GM18499 (cell line): Measurements from ENCODE around the gene CSF1.
"Not testable (repeated sequence)": the region's sequence is repeated elsewhere in the genome, so short reads cannot be mapped to it uniquely, and the experiment has no call there.

Source experiments
- ATAC-seq: cut with Tn5 transposase; IDR thresholded peaks from one replicate; pipeline ENCODE4 v1.9.1; 2021; ENCODE audit warnings: moderate number of reproducible peaks; ENCODE audit not compliant: insufficient read depth, unreplicated experiment

Gene CSF1, protein sequence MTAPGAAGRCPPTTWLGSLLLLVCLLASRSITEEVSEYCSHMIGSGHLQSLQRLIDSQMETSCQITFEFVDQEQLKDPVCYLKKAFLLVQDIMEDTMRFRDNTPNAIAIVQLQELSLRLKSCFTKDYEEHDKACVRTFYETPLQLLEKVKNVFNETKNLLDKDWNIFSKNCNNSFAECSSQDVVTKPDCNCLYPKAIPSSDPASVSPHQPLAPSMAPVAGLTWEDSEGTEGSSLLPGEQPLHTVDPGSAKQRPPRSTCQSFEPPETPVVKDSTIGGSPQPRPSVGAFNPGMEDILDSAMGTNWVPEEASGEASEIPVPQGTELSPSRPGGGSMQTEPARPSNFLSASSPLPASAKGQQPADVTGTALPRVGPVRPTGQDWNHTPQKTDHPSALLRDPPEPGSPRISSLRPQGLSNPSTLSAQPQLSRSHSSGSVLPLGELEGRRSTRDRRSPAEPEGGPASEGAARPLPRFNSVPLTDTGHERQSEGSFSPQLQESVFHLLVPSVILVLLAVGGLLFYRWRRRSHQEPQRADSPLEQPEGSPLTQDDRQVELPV

DNA sequence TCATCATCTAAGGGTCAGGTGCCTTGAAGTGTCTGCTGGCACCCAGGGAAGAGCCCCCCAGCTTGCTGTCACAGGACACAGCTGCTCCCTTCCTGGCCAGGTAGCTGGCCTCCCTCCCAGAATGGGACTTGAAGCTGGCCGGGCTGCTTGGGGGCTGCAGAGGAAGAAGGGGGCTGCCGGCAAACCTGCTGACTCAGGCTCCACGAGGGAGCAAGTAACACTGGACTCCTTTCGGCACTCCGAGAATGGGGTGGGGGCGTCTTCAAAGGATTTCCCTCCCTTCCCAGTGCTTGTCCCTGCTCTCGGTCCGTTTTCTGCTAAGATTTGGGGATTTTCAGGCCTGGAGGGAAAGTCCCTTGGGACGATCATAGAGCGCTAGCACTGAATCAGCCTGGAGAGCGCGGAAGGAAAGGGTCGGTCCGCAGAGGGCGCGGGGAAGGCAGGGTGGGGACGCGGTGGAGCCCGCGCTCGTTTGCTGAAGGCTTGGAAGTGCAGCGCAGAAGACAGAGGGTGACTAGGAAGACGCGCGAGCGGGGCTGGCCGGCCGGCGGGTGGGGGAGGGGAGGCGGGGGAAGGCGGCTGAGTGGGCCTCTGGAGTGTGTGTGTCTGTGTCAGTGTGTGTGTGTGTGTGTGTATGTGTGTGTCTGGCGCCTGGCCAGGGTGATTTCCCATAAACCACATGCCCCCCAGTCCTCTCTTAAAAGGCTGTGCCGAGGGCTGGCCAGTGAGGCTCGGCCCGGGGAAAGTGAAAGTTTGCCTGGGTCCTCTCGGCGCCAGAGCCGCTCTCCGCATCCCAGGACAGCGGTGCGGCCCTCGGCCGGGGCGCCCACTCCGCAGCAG is at the start of gene CSF1:
Gene CSF1 (plus strand): TSS at position 727 of the 840 bp plus-strand sequence. CDS start 175 bp downstream, outside the sequence.
- ATAC-seq, result no peak

DNA sequence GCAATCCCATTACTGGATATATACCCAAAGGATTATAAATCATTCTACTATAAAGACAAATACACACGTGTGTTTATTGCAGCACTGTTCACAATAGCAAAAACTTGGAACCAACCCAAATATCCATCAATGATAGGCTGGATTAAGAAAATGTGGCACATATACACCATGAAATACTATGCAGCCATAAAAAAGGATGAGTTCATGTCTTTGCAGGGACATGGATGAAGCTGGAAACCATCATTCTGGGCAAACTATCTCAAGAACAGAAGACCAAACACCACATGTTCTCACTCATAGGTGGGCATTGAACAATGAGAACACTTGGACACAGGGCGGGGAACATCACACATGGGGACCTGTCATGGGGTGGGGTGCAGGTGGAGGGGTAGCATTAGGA is 49.0 kb upstream of the CSF1 start:
- not testable (repeated sequence) for ATAC-seq

DNA sequence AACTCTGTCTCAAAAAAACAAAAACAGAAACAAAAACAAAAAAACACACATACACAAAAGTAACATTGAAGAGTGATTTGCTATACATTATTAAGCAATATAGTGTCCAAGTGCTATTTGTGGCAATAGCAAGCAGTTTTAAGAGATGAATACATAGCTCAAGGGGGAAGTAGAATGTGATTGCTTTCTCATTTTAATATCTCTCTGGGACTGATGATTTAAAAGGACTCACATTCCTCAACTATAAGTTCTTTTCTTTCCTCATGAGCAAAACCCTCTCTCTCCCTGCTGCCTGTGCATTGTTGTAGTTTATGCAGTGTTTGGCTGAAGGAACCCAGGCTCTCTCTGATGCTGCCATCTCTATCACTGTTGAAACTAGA is 47.0 kb upstream of the CSF1 start:
- ATAC-seq, result no peak

DNA sequence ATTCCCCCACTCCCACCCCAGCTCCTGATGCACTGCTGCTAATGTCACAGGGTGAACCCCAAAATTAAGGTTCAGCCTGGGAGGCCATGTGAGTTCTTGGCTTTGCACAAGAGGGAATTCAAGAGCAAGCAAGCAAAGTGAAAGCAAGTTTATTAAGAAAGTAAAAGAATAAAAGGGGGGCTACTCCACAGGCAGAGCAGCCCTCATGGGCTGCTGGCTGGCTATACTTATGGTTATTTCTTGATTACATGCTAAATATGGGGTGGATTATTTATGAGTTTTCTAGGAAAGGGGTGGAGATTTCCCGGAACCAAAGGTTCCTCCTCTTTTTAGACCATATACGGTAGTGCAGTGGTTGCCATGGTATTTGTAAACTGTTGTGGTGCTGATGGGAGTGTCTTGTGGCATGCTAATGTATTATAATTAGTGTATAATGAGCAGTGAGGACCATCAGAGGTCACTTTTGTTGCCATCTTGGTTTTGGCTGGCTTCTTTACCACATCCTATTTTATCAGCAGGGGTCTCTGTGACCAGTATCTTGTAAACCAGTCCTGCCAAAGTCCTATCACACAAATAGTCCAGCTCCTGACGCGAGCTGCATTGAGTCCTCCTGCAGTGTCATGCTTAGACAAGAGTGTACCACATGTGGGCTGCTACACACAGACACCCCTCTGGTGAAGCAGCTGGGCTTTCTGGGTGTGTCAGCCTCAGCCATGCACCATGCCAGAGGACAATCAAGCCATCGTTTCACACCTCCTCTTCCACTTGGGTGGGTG is 46.4 kb upstream of the CSF1 start:
- ATAC-seq, result no peak

DNA sequence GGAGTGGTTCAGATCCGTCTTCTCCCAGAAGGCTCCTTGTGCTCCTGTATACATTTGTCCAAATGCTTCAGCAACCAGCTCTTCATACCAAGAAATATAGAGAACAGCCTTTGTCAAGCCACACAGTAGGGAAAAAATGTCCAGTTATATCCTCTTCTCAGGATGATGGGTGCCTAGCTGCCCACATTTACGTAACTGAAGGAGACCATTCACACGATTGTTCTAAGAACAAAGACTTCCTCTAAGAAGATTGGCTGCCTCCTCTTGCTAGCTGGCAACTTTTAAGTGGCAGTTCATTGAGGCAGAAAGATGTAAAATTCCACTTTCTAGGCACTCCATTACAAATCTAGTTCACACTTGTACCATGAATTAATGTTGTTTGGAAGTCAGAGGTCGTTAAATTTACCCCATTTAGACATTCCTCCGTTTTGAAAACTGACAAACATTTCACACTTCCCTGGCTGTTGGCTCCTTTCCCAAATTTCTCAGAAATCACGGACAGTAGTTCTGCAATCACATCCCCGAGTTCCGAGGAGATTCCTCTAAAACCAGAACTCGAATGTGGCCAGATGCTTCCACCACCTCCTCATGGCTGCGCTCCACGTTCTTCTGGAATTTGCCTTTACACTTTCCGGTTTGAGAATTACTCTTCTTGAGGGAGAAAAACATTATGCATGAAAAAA is 45.6 kb upstream of the CSF1 start:
- no peak for ATAC-seq

DNA sequence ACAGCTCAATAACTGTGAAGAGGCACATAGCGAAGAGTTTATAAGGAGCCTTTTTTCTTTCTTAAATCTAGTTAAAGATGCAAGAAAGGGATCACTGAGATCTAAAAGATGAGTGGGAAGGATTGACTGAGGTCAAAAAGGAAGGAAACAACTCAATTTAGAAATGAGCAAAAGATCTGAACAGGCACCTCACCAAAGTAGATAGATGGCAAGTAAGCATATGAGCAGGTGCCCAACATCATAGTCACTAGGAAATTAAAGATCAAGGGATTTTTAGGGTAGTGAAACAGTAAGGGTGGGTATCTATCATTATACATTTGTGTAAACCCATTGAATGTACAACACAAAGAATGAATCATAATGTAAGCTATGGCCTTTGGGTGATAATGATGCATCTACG is 44.6 kb upstream of the CSF1 start:
- ATAC-seq, result no peak

DNA sequence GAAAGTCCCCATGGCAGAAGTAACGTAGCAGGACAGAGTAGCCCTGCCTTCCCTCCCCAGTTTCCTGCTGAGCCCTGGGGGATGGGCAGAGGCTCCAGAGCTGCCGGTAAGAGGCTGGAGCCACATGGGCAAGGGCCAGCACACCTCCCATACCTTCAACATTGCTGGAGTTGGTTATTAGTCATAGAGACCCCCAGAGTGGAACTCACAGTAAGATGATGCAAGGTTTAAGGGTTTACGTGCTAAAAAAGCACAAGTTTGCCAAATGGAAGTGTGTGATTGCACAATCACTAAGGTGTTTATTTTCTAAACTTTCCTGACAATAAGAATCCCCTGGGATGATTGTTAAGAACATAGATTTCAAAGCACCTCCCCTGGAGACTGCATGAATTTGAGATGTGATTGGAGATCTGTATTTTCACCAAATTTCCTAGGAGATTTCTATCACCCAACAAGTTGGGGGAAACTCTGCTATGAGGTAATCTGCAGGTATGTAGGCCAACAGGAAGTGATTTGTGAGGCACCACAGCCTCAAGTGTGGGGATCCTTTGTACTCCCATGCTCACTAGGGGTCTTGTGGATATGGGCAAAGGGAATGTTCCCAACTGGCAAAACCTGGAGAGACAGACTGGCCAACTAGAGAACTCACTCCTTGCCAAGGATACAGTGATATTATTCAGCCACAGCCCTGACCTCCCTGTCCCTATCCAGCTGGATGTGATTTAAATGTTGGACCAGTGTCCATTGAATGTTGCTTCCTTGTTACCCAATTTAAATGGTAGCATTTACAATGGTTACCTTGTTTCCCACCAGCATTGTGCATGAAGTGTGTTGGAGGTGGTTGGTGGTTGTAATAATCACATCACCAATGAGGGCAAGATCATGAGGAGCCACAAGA is 37.1 kb upstream of the CSF1 start:
- no peak for ATAC-seq

DNA sequence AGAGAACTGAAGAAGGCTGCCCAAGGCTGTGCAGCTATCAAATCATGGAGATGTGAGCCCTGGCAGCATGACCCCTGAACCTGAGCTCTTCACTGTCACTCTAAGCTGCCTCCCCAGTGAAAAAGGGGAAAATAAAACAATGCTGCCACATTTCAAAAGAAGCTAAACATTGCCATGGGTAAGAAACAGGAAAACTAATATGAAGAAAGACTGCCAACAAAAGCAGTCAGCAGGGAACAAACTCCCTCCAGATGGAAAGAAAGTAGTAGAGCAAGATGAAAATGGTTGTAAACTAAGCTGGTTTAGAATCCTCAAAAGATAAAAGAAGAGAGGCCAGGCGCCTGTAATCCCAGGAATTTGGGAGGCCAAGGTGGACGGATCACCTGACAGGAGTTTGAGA is 36.2 kb upstream of the CSF1 start:
- no peak for ATAC-seq

DNA sequence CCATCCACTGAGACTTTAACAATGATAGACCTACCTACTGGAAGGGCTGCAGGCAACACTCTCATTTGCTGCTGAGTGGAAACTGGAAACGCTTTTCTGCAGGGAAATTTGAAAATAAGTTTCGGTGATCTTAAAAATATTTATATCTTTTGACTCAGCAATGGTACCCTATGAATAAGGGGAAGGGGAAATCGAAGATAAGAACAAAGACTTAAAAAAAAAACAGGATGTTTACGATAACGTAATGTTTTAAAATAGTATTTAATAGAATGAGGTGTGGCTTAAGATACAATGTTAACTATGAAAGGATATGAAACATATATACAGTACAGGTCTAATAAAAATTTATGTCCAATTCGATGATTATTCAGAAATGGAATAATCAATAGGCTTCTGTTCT is 34.8 kb upstream of the CSF1 start:
- ATAC-seq, result no peak

DNA sequence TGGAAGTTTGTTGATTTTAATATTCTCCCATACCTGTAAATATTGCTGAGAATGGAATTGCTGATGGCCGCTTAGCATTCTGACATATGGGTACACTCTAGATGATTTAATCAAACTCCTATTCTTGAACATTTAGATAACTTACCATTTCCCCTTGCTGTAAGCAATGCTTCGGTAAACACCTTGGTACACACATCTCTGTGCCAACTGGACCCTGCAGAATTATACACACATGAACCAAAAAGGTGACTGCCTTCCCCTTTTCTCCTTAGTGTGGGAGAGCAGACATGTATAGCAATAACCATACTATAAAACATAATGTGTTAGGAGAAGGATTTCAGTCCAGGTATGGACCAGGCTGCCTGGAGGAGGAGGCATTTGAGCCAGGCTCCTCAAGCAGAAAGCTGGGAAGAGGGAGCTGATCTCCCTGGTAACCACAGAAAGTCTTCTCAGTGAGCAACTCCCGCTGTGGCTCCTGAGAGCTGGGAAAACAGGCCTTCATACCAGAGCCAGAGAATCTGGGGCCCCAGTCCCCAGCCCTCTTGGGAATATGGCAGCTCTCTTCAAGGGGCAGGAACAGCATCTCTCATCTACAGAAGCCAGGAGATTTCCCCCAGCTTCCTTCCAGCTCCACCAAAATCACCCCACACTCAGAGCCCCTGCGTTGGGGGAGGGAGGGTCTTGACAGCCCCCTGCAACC is 33.9 kb upstream of the CSF1 start:
- ATAC-seq, result no peak

DNA sequence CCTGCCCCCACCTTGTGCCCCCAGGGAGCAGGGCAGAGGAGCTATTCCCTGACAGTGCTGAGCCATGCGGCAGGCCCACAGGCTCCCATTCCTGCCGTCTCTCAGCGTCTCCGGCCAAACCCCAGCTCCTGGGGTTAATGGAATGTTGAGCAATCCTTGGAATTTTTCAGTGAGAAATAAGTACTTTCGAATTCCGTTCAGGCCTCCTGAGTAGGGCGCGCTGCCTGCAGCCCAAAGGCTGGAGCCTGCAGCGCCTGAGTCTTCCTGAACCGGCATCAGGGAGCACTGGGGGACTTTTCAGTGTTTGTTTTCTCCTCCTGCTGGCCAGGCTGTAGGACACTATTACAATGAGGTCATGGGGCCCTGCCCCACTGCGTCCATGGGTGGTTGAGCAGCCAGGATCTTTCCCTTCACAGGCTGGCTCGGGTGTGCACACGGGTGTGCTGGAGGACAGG is 33.3 kb upstream of the CSF1 start:
- no peak for ATAC-seq

DNA sequence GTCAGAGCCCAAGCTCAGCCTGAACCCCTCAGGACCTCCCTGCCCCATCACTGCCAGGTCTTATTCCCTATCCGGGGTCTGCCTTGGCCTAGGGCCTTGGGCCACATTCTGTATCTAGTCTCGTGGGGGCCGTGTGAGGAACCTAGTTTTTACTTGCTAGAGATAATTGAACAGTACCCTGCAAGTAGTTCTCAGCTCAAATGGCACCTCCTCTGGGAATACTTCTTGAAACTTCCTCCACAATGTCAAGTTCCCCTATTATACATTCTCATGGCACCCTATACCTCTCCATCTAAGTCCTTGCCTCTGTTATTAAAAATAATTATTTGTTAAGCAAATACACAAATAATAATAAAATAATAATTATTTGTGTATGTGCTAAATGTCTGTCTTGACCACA is 32.9 kb upstream of the CSF1 start:
- ATAC-seq, result no peak

DNA sequence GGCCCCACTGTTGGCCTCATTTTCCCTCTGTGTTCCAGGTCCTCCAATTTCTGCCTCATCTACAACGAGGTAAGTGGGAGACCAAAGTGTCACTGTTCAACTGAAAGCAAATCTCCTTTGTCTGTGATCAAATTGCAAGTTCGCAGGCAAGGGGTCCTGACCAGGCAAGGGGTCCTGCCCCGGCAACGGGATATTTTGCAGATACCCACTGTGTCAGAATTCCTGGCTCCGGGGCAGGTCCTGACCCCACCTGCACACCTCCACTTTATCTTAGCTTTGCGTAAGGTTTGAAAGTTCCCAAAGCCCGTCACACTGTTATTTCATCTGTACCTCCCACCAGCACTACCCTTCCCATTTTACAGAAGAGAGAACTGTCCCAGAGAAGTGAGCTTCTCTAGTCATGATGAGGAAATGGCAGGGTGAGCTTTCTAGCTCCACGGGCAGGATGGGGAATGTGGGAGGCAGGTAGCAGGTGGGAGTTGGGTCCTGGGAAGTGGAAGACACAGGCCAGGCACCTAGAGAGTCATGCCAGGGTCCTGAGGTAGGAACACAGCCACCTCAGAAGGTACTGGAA is 32.0 kb upstream of the CSF1 start:
- no peak for ATAC-seq

DNA sequence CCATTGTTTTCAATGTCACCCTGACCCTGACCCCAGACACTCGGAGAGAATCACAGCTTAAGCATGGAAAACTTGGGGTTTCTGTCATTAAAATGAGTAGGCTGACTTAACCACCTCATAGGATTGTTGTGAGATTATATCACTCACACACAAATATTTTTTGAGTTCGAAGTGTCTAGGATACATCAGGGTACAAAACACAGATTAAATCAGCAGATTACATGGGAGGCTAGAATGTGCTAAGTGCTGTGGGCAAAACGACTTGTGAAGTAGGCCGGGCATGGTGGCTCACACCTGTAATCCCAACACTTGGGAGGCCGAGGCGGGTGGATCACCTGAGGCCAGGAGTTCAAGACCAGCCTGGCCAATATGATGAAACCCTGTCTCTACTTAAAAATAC is 31.3 kb upstream of the CSF1 start:
- ATAC-seq, result not testable (repeated sequence)

DNA sequence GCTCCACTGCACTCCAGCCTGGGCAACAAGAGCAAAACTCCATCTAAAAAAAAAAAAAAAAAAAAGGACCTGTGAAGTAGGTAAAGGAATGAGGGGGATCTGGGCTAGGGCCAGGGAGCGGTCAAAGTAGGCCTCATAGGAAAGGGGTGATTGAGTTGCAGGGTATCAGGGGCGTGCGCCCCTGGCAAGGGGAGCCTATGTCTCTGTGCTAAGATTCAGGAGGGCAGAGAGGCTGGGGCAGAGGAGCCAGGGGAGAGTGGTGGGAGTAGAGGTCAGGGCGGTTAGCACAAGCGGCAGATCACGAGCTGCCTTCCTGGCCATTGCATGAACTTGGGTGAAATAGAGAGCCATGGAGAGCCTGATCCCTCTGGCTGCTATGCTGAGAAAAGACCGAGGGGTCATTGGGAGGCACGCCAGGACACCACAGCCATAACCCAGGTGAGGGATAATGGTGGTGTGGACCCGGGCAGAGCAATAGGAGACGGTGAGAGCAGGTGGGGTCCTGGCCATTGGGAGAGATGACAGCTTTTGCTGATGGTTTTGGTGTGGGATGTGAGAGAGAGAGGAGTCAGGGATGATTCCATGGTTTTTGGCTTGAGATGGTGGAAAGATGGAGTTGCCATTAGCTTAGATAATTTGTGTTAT is 30.6 kb upstream of the CSF1 start:
- ATAC-seq, result no peak

DNA sequence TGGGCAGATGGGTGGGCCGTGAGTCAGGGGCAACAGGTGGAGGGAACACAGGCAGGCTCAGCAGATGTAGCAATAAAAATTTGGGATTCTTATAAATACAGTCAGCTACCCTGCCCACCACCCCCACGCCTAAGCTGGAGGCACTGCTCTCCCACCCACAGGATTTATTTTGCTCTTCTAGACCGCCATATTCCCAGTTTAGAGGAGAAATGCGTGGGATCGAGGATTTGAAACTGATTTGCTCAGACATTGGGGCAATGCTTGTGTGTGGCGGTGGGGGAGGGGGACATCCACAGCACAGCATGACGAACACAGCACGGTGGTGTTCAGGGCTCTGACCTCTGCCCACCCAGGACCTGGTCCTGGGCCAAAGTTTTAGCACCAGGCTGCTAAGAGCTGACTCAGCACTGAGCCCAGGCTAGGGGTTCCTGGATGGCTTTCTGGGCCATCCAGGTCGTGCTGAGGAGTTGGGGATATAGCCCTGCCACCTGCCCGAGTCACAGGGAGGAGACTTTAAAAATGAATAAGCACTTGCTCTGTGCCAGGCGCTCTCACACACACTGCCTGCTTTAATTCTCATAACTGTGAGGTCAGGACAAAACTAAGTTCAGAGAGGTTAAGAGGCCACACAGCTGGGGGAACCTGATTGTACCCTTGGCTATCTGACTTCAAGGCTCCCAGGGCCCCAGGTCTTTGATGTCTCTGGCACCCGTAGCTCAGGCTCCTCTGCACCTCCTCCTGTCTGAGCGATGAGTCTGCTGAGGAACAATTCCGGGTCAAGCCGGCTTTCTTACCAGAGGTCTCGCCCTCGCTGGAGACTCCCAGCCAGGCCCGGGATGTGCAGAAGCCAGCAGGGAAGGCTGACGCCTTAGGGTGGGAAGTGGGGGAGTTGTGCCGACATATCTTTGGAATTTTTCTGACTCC is 29.4 kb upstream of the CSF1 start:
- no peak for ATAC-seq
